ENCODE results near the gene FANCI.

FANCI gene

DNA sequence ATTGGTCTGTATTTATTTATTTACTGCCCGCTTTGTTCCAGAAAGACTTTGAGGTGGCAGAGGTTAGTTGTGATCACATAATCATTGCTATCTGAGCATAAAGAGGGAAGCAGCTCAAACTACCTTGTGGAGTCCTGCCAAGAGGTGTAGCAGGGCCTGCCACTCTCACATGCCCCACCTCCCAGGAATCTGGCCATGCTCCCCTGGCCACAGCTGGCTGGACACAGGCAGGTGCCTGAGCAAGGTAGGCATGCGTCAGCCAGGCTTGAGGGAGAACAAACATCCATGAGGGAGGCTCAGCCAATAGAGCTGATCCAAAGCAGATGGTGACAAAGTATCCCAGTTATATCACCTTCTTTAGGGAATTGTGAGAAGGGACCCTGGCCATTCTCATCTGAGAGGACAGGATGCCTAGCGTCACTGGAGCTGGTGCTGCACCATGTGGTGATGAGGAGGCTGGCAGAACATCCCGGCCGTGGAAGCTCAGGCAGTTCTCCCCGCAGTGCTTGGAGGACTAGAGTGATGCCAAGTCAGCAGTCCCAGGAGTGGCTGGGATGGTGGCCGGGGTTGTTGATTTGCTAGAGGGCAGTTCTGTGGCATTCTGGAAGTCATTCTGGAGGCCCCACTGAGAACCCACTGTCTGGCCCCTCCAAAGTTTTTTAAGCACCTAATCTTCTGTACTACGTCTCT, 97.7 kb downstream of the FANCI start:
- Histone ChIP-seq H3K27me3 (ENCODE audit: control insufficient read depth, insufficient read depth, low read length) (peaks cover 7% of the 10 kb centered on the region), H3K4me3 (ENCODE audit: low read length) (no peak overlapping the region), H3K4me1 (ENCODE audit: control insufficient read depth, insufficient read depth, low read length) (no peaks in the 10 kb centered on the region), H3K9me3 (ENCODE audit: control insufficient read depth, low read length) (no peaks in the 10 kb centered on the region), H3K36me3 (ENCODE audit: control insufficient read depth, insufficient read depth, low read length) (no peaks in the 10 kb centered on the region), H3K9ac (ENCODE audit: low read length) (no peak overlapping the region)

DNA sequence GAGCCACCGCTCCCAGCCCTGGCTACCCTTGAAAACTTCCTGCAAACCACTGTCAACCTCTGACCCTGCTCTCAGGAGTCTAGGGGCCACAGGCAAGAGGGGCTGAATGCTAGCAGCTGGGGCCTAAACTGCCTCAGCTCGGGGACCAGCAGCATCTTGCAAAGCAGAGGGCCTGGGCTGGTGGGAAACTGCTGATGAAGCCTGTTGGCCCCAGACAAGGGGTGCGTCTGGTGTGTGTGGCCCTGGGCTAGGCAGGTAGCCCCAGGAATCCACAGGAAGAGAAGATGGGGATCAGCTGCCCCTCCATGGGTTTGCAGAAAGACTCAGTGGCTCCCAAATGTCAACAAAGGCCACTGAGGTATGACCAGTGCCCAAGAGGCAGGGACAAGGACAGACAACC, 99.1 kb downstream of the FANCI start:
- Histone ChIP-seq H3K9me3 (ENCODE audit: control insufficient read depth, low read length) (no peaks in the 10 kb centered on the region), H3K9ac (ENCODE audit: low read length) (no peak overlapping the region), H3K36me3 (ENCODE audit: control insufficient read depth, insufficient read depth, low read length) (no peaks in the 10 kb centered on the region), H3K4me3 (ENCODE audit: low read length) (no peak overlapping the region), H3K27me3 (ENCODE audit: control insufficient read depth, insufficient read depth, low read length) (peaks cover 18% of the 10 kb centered on the region), H3K4me1 (ENCODE audit: control insufficient read depth, insufficient read depth, low read length) (no peaks in the 10 kb centered on the region)

DNA sequence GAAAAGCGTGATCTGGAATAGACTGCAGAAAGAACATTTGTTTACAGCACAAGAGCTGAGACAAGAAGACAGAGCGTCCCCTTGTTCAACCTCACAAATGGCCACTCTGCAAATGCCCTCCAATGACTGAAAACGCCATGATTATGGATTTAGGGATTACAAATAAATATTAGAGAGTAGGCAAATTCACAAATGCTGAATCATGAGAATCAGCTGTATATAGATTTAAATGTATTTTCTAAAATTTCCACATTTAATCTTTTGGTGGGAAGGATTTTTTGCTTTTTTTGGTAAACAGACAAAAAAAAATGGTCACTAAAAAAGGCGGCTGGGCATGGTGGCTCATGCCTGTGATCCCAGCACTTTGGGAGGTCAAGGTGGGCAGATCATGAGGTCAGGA, 101.5 kb downstream of the FANCI start:
- Histone ChIP-seq H3K27me3 (ENCODE audit: control insufficient read depth, insufficient read depth, low read length) (peaks cover 22% of the 10 kb centered on the region), H3K4me3 (ENCODE audit: low read length) (no peak overlapping the region), H3K36me3 (ENCODE audit: control insufficient read depth, insufficient read depth, low read length) (no peaks in the 10 kb centered on the region), H3K9me3 (ENCODE audit: control insufficient read depth, low read length) (no peaks in the 10 kb centered on the region), H3K9ac (ENCODE audit: low read length) (no peak overlapping the region), H3K4me1 (ENCODE audit: control insufficient read depth, insufficient read depth, low read length) (no peaks in the 10 kb centered on the region)

DNA sequence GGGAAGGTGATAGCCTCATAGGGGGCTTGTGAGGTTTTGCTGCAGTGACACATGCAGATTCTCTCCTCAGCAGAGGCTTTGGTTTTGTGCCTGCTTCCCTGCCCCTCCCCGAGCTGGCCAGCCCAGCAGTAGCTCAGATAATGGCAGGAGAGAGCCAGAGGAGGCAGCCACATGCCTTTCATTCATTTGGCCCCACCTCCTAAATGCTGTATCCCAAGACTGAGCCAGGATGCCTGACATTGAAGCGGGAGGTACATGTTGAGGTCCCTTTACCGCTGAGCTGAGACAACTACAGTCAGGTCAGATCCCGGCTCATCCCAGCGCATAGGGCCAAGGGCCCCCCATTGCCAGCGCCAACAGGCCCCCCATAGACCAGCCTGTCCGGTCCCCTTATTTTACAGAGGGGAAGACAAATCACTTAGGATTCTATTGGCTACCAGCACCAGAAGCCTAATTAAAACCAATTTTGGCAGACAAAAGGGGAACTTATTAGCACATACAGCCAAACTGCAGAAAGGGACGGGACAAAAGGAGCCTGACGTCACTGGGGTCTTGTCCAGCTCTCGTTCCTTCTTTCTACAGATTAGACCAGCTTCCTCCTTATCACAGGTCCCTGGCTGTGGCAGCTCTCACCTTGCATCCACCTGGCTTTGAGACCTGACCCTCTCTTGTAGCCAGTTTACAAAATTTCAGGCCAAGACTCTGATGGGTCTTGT, 102.9 kb downstream of the FANCI start:
- Histone ChIP-seq H3K27me3 (ENCODE audit: control insufficient read depth, insufficient read depth, low read length) (peaks cover 22% of the 10 kb centered on the region), H3K36me3 (ENCODE audit: control insufficient read depth, insufficient read depth, low read length) (no peaks in the 10 kb centered on the region), H3K4me3 (ENCODE audit: low read length) (no peak overlapping the region), H3K4me1 (ENCODE audit: control insufficient read depth, insufficient read depth, low read length) (no peaks in the 10 kb centered on the region), H3K9me3 (ENCODE audit: control insufficient read depth, low read length) (no peaks in the 10 kb centered on the region), H3K9ac (ENCODE audit: low read length) (no peak overlapping the region)

DNA sequence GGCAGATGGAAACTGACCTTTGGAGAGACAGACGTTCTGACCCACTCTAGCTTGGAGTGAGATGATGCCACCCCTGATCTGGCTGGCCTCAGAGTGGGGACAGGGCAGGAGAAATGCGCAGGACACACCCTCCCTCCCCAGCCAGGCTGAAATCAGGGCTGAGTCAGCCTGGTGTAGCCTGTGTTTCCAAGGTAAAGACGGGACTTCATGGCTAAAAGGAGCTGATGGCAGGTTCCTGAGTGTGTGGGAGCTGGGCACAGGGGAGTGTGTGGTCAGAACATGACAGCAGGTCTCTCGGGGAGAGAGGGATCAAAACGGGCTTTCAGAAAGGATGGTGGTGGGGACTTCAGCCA, 105.4 kb downstream of the FANCI start:
- Histone ChIP-seq H3K4me3 (ENCODE audit: low read length) (no peak overlapping the region), H3K9ac (ENCODE audit: low read length) (no peak overlapping the region), H3K36me3 (ENCODE audit: control insufficient read depth, insufficient read depth, low read length) (no peaks in the 10 kb centered on the region), H3K9me3 (ENCODE audit: control insufficient read depth, low read length) (no peaks in the 10 kb centered on the region), H3K4me1 (ENCODE audit: control insufficient read depth, insufficient read depth, low read length) (no peaks in the 10 kb centered on the region), H3K27me3 (ENCODE audit: control insufficient read depth, insufficient read depth, low read length) (peaks cover 36% of the 10 kb centered on the region)

DNA sequence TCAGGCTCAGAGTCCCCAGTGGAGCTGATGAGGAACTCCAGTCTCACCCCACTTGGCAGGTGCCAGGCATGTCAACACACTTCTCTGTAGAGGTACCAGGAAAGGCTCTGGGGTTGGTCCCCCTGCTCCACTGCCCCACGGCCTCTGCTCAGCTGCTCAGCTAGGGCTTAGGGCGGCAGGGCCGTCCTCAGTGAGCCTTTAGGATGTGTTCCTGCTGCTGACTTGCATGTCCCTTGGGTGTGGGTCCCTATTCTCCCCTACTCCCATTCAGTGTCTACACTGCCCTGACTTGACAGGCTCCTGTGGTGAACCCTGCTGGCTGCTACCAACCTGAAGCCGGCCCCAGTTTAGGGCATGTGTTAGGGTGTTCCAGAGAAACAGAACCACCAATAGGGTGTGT, 108.7 kb downstream of the FANCI start:
- Histone ChIP-seq H3K27me3 (ENCODE audit: control insufficient read depth, insufficient read depth, low read length) (peaks cover 43% of the 10 kb centered on the region), H3K4me1 (ENCODE audit: control insufficient read depth, insufficient read depth, low read length) (no peaks in the 10 kb centered on the region), H3K4me3 (ENCODE audit: low read length) (no peak overlapping the region), H3K9me3 (ENCODE audit: control insufficient read depth, low read length) (no peaks in the 10 kb centered on the region), H3K9ac (ENCODE audit: low read length) (no peak overlapping the region), H3K36me3 (ENCODE audit: control insufficient read depth, insufficient read depth, low read length) (no peaks in the 10 kb centered on the region)

DNA sequence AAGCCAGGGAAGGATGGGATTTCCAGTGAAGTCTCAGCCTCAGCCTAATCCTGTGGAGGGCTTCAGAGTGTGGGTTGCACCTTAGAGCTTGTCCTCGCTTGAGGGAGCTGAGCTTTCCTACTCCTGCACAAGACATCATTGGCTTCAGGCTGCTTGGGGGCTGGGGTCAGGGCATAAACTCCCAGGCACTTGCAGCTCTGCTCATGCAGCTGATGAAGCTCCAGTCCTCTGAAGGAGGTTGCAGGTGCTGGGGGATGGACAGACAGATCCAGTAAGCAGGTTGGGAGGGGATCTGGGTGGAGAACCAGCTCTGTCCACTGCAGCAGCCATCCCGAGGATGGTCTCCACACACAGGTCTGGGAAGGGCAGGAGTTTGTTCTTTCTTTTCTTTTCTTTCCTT, 110.2 kb downstream of the FANCI start:
- Histone ChIP-seq H3K27me3 (ENCODE audit: control insufficient read depth, insufficient read depth, low read length) (peaks cover 52% of the 10 kb centered on the region), H3K9me3 (ENCODE audit: control insufficient read depth, low read length) (no peaks in the 10 kb centered on the region), H3K4me3 (ENCODE audit: low read length) (no peak overlapping the region), H3K9ac (ENCODE audit: low read length) (no peak overlapping the region), H3K4me1 (ENCODE audit: control insufficient read depth, insufficient read depth, low read length) (peaks cover 2% of the 10 kb centered on the region), H3K36me3 (ENCODE audit: control insufficient read depth, insufficient read depth, low read length) (no peaks in the 10 kb centered on the region)

DNA sequence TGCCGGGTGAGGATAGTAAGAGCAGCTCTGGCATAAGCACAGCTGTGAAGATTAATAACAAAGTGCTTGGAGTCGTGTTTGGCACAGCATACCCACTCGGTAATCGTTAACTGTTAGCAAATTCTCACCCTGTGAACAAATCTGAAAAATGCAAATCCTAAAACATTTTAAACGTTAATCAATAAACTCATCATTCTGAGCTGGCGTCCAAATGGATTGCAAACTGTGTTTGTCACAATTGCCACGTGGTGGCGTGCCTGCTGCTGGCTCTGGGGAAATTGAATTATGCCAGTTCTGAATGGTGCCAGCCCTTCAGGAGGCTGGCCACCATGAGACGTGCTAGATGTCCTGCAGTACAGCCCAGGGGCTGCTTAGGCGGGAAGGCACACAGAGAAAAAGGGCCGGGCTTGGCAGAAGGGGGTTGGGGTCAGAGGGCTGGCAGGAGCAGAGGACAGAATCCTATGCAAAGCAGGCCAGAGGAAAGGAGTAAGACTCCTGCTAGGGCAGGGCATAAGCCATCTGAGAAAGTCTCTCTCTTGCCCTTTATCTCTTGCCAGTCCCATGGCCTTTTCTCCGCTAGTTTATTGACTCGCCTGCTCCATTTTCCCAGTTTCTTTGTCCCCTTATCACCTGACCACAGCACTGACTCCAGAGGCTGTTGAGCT, 113.0 kb downstream of the FANCI start:
- H3K4me1 ChIP-seq (ENCODE audit: control insufficient read depth, insufficient read depth, low read length), result peaks cover 8% of the 10 kb centered on the region
- H3K36me3 ChIP-seq (ENCODE audit: control insufficient read depth, insufficient read depth, low read length), result no peaks in the 10 kb centered on the region
- H3K27me3 ChIP-seq (ENCODE audit: control insufficient read depth, insufficient read depth, low read length), result peaks cover 78% of the 10 kb centered on the region
- H3K9me3 ChIP-seq (ENCODE audit: control insufficient read depth, low read length), result no peaks in the 10 kb centered on the region
- no peak overlapping the region for H3K9ac ChIP-seq (ENCODE audit: low read length)
- no peak overlapping the region for H3K4me3 ChIP-seq (ENCODE audit: low read length)

DNA sequence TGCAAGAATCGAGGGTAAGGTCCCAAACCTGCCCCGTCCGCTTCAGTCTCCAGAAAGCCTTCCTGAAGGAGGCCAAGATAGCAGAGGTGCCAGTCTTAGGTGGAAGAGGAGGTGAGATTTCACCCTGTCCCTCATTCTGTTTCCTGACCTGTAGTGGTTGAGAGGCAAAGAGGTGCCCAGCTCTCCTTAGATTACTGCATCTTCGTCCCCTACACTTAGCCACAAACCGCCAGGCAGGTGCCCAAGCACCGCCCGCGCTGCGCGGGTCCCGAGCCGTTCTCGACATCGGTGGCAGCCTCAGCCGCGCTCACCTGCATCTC, 114.6 kb downstream of the FANCI start:
- Histone ChIP-seq H3K27me3 (ENCODE audit: control insufficient read depth, insufficient read depth, low read length) (peaks cover 86% of the 10 kb centered on the region), H3K9me3 (ENCODE audit: control insufficient read depth, low read length) (no peaks in the 10 kb centered on the region), H3K9ac (ENCODE audit: low read length) (no peak overlapping the region), H3K4me3 (ENCODE audit: low read length) (no peak overlapping the region), H3K36me3 (ENCODE audit: control insufficient read depth, insufficient read depth, low read length) (no peaks in the 10 kb centered on the region), H3K4me1 (ENCODE audit: control insufficient read depth, insufficient read depth, low read length) (peaks cover 10% of the 10 kb centered on the region)

DNA sequence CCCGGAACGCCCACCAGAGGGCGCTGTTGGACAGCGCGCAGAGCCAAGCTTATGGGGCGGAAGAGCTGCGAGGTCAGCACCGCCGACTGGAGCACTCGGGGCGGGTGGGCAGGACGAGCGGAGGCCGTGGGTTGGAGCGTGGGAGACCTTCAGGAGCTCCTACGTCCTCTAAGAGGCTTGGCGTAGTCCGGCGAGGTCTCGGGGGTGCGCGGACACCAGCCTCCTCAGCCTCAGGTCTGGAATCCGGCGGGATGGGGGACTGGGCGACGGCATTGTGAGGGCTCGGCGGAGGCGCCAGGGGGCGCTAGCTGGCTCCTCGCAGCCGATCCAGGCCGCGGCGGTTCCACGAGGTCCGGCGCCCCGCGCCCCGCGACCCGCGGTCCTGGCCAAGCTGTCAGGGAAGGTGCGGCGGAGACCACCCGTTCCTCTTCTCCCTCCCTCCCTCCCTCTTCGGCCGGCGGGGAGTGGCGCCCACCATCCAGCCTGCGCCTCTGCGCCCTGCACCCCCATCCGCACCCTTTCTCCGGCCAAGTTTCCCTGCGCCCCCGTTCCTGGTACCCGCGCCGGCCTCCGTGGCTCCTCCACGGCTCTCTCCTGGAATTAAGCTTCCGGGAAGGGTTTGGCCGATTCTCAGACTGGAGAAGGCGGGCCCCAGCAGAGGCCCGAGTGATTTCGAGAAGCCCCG, 115.1 kb downstream of the FANCI start:
- peaks cover 88% of the 10 kb centered on the region for H3K27me3 ChIP-seq (ENCODE audit: control insufficient read depth, insufficient read depth, low read length)

DNA sequence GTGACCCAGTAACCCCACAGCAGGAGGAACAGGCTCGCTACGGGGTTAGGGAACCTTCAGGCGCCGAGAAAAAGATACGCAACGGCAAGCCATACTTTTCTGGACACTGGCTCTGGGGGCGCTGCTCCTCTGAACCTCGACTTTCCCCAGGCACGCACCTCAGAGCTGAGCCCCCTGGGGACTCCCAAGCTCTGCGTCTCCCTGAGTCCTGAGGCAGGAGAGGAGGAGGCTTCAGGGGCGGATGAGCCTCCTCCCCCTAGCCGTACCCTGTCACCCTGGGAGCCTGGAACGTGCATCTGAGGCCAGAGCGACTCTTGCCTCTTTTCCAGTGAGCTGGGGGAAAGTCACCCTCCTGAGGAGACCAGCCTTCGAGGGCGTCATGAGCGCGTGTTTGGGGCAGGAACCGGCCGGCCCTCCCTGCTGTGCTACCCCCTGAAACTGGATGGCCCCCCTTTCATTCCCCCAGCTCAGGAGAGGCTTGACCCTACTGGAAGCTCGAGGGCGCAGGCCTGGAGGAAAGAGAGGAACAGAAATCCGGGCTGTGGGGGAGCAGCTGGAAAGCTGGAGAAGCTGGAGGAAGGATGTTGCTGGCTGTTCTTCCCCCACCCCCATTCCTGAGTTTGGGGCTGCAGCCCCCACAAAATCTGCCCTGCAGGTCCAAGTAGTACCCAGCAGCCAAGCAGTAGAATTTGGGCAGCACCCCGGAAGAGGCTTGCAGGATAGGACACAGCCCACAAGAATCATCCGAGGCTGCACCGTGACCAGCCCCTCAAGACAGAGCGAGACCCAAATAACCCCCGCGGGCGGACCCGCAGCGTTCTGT, 115.9 kb downstream of the FANCI start:
- H3K9ac ChIP-seq (ENCODE audit: low read length), result no peak overlapping the region
- peaks cover 10% of the 10 kb centered on the region for H3K4me1 ChIP-seq (ENCODE audit: control insufficient read depth, insufficient read depth, low read length)
- H3K27me3 ChIP-seq (ENCODE audit: control insufficient read depth, insufficient read depth, low read length), result peaks cover 93% of the 10 kb centered on the region

More for the DNA sequence above, 115.1 kb downstream of the FANCI start:
- Histone ChIP-seq H3K36me3 (ENCODE audit: control insufficient read depth, insufficient read depth, low read length) (no peaks in the 10 kb centered on the region), H3K9me3 (ENCODE audit: control insufficient read depth, low read length) (no peaks in the 10 kb centered on the region), H3K4me1 (ENCODE audit: control insufficient read depth, insufficient read depth, low read length) (peaks cover 10% of the 10 kb centered on the region), H3K4me3 (ENCODE audit: low read length) (no peak overlapping the region), H3K9ac (ENCODE audit: low read length) (no peak overlapping the region)

More for the DNA sequence above, 115.9 kb downstream of the FANCI start:
- H3K4me3 ChIP-seq (ENCODE audit: low read length), result no peak overlapping the region
- H3K36me3 ChIP-seq (ENCODE audit: control insufficient read depth, insufficient read depth, low read length), result no peaks in the 10 kb centered on the region
- no peaks in the 10 kb centered on the region for H3K9me3 ChIP-seq (ENCODE audit: control insufficient read depth, low read length)
